Loucy (cell line): ENCODE results near the gene PRR22.

ENCODE experiments used
- CTCF ChIP-seq: fragments of 200-600 bp; sonication (generic); conservative IDR thresholded peaks from 2 replicates; pipeline ENCODE4 v1.5.1; 2014; ENCODE audit warnings: mild to moderate bottlenecking, antibody characterized with exemption, low read length
- EZH2phosphoT487 ChIP-seq: fragments of 200-600 bp; IDR thresholded peaks from 2 replicates; pipeline ENCODE4 v1.6.1; 2018; ENCODE audit warnings: antibody characterized with exemption, mild to moderate bottlenecking, moderate library complexity, borderline replicate concordance

- TF ChIP-seq CTCF (no peak), EZH2phosphoT487 (no peak)
Observed at GRCh38 chr19:5811117-5811516, 26.6 kb upstream of the PRR22 start.
